Measurements from ENCODE around the gene SLC6A9.

SLC6A9 gene
- total RNA-seq: 0.62 to 29.8 (median 6.1) reads per million in 4 experiments

DNA sequence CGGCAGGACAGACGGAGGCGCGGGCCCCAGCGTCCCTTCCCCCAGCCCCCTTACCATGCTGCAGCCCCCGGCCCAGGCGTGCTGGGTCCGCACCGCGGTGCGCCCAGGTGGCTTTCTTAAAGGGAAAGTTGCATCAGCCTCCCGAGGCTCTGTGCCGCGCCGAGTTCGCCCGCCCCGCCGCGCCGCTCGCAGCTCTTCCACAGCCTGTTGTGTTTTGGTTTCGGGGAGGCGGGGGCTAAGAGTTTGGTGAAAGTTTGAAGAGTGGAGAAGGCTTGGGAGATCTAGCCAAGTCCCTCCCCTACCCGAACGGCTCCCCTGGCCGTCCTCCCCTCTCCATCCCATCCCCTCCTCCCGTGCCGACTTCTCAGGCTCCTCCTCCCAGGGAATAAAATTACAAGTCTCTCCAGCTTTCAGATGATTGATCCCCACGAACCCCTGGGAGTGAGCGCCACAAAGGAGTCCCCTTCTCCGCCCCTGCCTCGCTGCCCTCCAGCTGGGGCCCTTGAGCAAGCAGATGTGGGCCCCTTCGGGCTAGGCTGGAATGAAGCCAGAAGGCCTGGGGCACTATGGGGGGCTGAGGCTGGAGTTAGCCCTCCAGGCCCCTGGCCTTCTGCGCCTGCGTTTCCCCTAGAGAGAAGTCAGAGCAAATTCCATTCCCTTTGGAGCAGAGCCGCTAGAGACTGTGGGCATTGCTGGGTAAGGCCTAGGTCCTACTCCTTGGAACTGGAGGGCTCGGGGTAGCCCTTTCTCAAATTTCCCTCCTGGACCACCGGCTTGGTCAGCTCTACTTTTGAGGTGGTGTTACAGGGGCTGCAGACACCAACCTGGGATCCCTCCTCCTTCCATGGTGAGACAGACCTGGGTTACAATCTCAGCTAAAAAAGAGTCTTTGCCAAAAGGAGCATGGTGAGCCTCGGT is at the start of gene SLC6A9:
TSS of gene SLC6A9 (minus strand) at position 211 of the 918 bp plus-strand sequence. CDS start 7,185 bp downstream, outside the sequence.
- DNase-seq: no peak

DNA sequence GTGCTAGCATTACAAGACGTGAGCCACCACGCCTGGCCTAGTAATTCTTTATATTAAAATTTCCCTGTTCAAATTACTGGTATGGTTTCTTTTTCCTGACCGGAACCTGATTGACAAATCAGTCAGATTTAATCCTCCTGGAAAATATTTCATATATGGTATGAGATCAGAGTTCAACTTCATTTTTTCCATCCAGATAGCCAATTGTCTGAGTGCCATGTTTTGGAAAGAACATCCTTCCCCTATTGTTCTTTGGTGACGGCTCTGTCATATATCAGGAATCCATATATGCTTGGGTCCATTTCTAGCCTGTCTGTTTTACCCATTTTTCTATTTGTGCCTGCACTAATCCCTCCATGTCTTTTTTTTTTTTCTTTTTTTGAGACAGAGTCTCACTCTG is 48.3 kb upstream of the SLC6A9 start:
- DNase-seq: no peak

DNA sequence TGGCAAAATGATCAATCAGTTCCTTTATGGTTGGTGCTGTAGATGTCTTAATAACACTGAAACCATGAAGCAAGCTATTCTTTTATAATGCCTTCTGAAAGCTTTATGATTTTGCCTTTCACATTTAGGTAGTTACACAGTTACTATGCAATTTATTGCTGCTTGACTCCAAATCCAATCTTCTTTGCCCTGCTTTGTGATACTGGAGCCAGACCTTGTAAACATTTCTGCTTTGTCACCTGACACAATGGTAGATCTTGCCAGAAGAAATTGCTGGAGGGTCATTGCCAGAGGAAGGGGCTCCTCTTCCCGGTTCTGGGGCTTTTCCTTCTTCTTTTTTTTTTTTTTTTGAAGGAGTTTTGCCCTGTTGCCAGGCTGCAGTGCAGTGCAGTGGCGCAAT is 46.8 kb upstream of the SLC6A9 start:
- no peak for DNase-seq

DNA sequence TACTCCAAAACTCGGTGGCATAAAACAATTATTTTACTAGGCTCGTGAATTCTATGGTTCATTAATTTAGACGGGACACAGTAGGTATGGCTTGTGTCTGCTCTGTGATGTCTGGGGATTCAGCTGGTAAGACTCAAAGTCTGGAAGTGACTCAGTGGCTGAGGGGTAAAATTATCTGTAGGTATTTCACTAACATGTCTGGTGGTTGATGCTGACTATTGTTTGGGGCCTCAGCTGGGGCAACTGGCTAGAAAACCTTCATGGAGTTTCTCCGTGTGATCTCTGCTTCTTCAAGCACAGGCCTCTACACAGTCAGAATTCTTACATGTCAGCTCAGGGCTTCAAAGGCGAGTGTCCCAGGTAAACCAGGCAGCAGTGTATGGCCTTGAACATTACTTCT is 46.2 kb upstream of the SLC6A9 start:
- no peak for DNase-seq

DNA sequence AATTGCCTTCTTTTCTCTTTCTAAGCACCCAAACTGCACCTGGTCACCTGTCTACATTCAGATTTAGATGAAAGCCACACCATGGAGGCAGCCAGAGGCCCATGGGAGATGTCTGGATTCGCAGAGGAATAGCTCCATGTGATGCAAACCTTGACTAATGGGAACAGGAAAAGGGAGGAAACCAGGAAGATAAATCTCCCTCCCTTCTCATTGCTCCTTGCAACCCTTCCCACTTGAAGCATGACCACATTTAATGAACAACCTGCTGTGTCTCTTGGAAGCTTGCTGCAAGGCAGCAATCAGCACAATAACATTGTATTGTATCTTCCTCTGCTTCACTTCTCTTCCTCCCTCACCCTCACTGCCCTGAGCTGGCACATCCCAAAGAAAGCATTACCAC is 44.8 kb upstream of the SLC6A9 start:
- DNase-seq: no peak

DNA sequence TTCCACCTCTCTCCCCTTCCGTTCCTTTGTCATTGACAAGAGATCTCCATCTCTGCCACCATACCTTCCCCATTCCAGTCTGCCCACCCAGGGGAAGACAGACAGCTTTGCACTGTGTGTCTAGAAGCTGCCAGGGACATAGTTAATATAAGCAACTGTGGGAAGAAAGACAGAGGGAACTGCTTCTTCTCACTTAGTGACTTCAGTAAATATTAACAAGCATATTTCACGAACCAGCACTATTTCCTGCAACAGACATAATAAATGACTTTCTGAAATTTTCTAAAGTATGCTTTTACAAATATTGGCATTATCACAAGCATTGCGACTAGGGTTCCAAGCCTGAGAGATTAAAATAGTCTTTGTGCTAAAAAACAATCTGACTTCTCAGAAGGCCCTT is 43.2 kb upstream of the SLC6A9 start:
- DNase-seq: no peak

DNA sequence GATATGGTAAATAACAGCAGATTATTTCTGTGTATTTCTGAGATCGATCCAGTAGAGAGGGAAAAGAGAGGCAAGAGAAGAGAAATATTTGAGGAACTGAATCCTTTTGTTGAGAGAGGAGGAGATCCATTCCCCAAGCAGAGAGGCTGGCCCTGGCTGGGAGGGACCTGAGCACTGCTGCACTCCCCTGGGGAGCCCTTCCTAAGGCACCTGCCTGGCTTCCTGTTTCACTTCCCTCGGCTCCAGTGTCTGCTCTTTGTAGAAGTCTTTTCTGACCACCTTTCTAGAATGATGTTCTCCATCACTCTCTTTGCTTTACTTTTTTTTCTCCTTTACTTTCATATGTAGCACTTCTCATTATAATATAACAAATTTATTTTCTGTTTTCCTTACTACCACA is 42.3 kb upstream of the SLC6A9 start:
- DNase-seq: no peak

DNA sequence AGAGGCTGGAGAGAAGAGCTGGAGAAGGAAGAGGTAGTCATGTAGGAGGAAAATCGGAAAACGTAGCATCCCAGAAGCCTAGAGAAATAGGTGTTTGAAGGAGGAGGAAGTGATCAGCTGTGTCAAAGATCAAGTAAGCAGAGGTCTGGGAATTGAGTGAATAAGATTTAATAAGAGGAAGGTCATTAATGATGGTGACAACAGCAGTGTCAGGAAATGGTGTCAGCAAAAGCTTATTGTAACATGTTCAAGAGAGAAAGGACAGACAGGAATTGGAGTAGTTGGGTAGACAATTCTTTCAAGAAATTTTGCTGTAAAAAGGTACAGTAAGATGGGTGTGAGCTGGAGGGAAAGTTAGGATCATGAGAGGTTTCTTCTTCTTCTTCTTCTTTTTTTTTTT is 41.6 kb upstream of the SLC6A9 start:
- DNase-seq: no peak

DNA sequence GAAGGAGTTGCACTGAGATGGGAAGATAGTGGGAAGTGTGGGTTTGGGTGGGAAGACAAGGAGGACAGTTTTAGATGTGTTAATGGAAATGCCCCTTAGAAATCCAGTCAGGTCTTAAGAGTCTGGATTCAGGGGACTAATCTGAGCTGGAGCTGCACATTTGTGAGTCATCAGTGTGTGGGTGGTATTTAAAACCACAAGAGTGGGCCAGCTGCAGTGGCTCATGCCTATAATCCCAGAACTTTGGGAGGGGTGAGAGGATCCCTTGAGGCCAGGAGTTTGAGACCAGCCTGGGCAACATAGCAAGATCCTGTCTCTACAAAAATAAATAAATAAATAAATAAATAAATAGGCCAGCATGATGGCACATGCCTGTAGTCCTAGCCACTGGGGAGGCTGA is 40.9 kb upstream of the SLC6A9 start:
- no peak for DNase-seq

DNA sequence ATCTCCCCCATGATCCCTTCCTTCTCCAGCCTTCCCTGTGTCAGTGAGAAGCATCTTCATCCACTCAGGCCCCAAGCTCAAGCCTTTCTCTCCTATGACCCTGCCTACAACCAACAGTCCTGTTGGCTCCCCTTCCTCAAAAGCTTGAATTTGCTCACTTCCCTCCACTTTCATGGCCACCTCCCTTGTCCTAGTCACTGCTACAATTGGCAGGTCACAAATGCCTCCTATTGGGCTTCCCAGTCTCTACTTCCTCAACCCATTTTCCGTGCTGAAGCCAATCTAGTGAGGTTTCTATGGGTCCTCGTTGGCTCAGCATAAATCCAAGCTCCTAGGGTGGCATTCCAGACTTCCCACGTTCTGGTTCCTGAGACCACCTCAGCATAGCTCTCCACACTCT is 40.2 kb upstream of the SLC6A9 start:
- no peak for DNase-seq

DNA sequence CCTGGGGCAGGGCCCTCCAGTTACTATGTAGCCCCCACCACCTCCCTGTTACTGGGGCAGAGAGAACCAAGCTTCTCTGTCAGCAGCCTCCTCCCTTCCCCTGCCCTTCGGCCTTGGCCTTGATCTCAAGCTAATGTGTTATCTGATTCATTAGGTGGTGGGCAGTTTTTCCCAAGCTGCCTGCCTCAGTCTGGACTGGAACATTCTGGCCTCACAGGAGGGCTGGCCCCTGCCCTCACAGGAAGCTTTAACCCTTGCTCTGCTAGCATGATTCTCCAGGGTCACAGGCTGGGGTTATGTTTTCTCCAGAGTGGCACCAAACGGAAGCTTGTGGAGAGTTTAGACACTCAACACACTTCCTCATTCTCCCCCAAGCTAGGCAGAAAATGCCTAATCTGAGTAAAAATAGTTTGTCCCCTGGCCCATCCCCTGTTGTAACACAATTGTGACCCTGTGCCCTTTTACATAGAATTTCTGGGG is 37.2 kb upstream of the SLC6A9 start:
- DNase-seq: no peak

DNA sequence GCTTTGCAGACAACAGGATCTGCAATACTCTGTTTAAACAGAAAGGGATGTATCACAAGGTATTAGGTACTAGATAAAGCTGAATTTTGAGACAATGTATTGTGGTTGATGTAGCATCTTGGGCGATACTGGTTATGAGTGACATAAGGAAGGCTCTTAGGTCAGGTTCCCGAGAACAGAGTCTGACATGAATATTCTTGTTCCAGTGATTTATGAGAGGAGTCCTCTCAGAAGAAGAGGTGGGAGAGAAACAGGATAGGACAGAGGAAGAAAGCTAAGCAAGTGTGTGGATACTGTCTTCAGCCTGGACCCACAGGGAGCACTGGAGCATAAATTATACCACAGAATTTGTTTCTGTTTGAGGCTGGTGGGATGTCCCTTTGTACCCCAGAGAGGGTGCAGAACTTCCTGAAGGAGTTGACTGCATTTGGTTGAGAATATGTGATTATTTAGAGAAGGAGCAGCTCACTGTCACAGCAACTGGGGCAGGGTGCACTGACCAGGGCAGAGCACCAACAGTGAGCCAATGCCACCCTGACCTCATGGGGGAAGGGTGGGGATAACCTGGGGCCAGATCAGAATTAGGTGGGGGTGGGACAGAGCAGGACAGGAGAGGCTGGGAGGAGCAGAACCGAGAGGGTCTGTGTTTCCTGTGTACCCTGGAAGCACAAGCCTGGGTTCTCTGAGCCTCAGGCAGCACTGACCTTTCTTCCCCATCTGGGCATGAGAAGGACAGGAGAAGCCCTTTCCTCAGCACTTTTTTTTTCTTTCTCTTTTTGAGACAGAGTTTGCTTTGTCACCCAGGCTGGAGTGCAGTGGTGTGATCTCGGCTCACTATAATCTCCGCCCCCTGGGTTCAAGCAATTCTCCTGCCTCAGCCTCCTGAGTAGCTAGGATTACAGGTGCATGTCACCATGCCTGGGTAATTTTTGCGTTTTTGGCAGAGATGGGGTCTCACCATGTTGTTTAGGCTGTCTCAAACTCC is 36.3 kb upstream of the SLC6A9 start:
- DNase-seq: no peak

DNA sequence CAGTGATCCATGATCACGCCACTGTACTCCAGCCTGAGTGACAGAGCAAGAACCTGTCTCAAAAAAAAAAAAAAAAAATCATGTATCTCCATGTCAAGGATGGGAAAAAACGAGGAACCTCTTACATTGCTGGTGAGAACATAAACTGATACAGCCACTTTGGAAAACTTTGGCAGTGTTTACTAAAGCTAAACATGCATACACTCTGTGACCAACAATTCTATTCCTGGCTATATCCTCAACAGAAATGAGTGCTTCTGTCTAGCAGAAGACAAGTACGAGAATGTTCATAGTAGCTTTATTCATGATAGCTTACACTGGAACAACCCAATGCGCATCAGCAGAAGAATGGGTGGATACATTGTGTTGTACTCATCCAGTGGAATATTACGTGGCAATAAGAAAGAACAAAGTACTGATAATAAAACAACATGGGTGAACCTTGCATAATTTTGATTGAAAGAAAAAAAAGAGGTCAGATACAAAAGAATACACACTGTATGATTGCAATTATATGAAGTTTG is 31.5 kb upstream of the SLC6A9 start:
- no peak for DNase-seq

DNA sequence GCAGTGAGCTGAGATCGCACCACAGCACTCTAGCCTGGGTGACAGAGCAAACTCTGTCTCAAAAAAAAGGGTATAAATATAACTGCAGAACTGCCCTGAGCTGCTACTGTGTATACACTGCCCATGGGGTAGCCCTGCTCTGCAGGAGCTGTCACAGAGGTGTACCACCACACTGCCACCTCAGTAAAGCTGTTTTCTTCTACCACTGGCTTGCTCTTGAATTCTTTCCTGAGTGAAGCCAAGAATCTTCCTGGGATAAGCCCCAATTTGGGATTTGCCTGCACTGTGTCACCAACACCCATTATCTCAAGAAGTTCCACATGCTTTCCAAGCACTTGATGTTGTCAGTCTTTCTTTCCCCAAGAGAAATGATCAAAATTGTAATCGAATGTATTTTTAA is 30.6 kb upstream of the SLC6A9 start:
- DNase-seq: no peak

DNA sequence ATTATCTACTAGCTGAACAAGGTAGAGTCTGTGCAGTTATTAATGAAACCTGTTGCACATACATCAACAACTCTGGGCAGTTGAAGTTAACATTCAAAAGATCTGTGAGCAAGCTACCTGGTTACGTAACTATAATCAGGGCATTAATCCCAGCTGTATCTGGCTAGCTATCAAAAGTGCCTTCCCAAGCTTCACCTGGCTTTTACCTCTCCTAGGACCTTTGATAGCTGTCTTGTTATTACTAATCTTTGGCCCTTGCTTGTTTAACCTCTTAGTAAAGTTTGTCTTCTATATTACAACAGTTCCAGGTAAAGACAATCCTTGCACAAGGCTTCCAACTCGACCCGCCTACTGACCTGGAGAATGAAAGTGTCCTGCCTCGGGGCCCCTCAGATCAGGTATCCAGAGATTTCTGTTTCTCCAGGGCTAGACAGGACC is 29.6 kb upstream of the SLC6A9 start:
- DNase-seq: no peak

DNA sequence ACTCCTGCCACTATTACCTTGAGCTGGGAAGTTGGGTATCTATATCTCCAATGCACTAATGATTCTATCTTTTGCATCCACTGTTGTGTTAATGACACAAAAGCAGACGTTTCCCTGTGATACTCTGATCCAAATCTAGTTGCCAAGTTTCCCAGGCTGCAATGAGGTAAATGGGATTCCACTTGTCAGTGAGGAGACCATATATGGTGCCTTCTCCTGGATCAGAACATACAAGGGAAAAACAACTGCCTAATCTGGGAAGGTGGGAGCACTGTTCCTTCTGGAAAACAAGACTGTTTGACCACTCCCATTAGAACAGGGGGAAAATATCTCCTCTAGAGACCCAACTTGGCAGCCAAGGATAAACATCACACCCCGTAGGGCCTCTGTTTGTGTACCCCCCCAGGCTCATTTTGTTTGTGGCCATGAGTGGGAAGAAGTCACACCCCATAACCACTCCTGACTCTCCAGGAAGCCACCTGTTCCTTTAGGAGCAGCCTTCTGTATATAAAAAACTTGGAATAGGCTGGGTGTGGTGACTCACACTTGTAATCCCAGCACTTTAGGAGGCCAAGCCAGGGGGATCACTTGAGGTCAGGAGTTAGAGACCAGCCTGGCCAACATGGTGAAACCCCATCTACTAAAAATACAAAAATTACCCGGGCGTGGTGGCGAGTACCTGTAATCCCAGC is 28.5 kb upstream of the SLC6A9 start:
- no peak for DNase-seq

DNA sequence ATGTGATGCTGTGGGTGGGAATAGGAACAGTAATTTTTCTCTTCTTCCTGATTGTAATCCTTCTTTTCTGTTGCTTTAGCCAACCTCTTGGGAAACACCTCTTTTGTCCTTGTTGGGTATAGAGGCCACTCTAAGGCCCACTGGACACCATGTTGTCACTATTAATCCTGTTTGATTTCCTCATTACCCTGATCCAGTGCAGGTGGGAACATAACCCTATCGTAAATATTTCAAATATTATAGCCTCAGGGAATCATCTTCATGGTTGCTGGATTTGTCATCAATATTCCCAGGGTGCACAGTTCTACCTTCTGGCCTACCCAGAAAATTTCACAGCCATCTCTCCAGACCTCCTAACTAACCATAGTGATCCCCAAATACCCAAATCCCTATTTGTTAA is 27.9 kb upstream of the SLC6A9 start:
- no peak for DNase-seq

DNA sequence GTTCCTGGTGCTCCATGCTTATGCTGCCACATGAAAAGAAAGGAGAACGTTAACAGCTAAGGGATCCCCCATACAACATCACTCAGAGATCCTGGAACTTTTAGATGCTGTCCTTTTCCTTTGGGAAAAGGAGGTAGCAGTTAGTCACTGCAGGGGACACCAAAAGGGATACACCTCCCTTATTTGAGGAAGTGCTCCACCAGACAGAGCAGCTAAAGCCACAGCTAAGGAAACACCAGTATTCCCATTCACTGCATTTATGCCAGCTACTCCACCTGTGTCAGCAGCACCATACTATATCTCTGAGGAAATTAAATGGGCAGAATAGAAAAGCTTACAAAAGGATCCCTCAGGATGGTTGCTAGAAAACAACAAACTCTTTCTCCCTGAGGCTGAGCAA is 26.0 kb upstream of the SLC6A9 start:
- no peak for DNase-seq

DNA sequence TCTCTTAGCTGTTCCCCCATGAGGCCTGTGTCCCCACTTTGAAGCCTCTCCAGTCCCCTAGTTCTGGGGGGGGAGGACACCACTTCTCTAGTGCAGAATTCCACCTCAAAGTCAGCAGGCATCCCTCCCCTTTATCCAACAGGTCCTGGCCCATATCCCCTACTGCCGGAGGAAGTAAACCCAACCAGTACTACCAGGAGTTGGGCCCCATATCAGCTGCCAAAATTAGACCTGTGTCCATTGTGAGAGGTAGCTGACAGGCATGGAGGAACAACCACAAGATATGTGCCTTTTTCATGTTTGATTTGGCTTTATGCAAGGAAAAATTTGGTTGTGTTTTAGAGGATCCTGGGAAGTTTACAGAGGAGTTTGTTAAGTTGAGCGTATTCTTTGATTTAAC is 22.1 kb upstream of the SLC6A9 start:
- DNase-seq: no peak

DNA sequence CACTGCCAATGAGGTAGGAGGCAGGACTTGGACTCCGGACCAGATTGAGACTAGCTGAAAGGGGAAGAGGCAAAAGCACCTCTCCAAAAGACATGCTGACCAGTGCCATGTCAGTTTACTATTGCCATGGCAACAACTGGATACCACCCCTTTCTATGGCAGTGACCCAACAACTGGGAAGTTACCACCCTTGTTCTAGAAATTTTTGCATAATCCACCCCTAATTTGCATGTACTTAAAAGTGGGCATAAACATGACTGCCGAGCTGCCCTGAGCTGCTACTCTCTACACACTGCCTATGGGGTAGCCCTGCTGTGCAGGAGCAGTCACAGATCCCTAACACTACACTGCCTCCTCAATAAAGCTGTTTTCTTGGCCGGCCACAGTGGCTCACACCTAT is 19.0 kb upstream of the SLC6A9 start:
- DNase-seq: no peak

DNA sequence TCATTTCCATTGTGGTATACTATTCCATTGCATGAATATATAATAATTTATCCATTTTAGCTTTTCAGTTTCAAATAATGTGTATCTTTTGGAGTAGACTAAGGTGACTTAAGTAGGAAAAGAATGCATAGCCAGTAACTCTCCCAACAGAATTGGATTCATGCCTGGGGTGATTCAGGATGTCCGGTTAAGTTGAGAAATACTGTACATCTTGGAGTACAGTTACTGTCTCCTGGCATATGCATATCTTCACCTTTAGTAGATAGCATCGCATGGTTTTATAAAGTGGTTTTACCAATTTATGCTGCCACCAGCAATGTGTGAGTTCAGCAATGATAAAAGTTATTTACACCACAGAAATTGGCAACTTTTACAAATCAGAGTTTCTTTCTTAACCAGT is 18.6 kb upstream of the SLC6A9 start:
- DNase-seq: no peak

DNA sequence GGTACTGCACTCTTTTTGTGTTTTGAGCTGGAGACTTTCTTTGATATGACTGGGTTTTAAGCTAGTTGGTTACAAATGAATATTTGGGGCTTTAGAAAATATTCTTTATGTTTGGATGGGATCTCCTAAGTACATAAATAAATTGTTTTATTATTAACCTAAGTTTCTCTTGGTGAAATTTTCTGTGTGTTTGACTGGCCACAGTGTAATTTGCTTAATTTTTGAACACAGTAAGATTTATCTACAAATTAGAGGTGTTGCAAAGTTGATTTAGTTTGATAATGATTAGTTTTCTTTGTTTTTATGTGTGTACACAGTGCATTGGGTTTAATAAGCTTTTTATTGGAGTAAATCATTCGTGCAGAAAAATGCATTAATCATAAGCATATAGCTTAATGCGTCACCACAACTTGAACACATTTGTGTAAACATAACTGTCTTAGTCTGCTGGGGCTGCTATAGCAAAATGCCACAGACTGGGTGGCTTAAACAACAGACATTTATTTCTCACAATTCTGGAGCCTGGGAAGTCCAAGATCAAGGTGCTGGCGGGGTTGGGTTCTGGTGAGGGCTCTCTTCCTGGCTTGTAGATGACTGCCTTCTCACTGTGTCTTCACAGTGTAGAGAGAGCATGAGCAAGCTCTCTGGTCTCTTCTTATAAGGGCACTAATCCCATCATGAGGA is 17.4 kb upstream of the SLC6A9 start:
- no peak for DNase-seq
